ENCODE data around the gene PRLR. TPM values are rescaled to one million over a fixed set of nuclear protein-coding genes. Genes with fewer than 3 reads are reported as not detected.
A peak's percentile ranks its signal among the peaks of the same experiment; 100 is the strongest.

Gene PRLR
- total and polyA plus RNA-seq, 2 of the 8 experiments (the other 6 are each of a cell fraction or from before 2014, with no cell fraction given) = 0.53 to 2.5 TPM

- no peaks in the 10 kb centered on the region for H4K20me1 ChIP-seq (replicated peaks in 1 of 2; ENCODE audit: control insufficient read depth in 1 of 2, insufficient read depth in 2 of 2, low read length in 2 of 2)
- no peak overlapping the region for H3K4me3 ChIP-seq (ENCODE audit: extremely low read depth in 1 of 4, insufficient read depth in 2 of 4, low read depth in 3 of 4, low read length in 4 of 4)
- no peak overlapping the region for H4K8ac ChIP-seq (ENCODE audit: extremely low read depth, insufficient read depth, low read length)
- H2AFZ ChIP-seq (ENCODE audit: low read length) = peak overlapping the region; percentile 34
- peaks cover 0 to 4% (median under 1%) of the 10 kb centered on the region in 4 experiments; a peak in 2 of 7 replicates for H3K4me1 ChIP-seq (replicated peaks in 1 of 4; ENCODE audit: control insufficient read depth in 3 of 4, insufficient read depth in 4 of 4, low read length in 3 of 4)
- CTCF ChIA-PET (ENCODE audit: partially characterized antibody) = interaction anchor here (1.1 to 2.5 kb wide), 7 partner anchors 11 to 353 kb away, joined by 3 to 8 read pairs (median 3); no protein-coding TSS in a partner anchor
- H3K9me3 ChIP-seq (ENCODE audit: insufficient read depth in 2 of 2, low read depth in 1 of 2, low read length in 1 of 2) = no peaks in the 10 kb centered on the region
- no peaks in the 10 kb centered on the region for H3K79me1 ChIP-seq (ENCODE audit: low read depth, low read length)
- H3K4ac ChIP-seq (replicated peaks; ENCODE audit: insufficient read length, low read depth, low read length) = no peak overlapping the region
- DNase-seq (ENCODE audit: low read depth in 1 of 2, low spot score in 2 of 2) (no peak), FAIRE-seq (no peak)
- H3K23ac ChIP-seq (ENCODE audit: insufficient read length) = no peak overlapping the region
- WGBS, 2 experiments (ENCODE audit: extremely low coverage in 1 of 2, insufficient coverage in 1 of 2, insufficient read length in 1 of 2, insufficient replicate concordance in 2 of 2, low coverage in 1 of 2, low lambda C conversion rate in 2 of 2, missing lambda C conversion rate in 1 of 2) = 69% methylated on average over 2 of the region's 2 CpGs; no CpG with 5 or more reads in 1 of the 2 experiments
- no peak overlapping the region for H3K4me2 ChIP-seq (ENCODE audit: insufficient read depth in 1 of 2, low read depth in 2 of 2, low read length in 2 of 2)
- no peaks in the 10 kb centered on the region for H3K36me3 ChIP-seq (ENCODE audit: control insufficient read depth in 2 of 4, insufficient read depth in 4 of 4, low read length in 3 of 4)
- POLR2A ChIA-PET (ENCODE audit: partially characterized antibody) = interaction anchor here (1.9 kb wide), 1 partner anchor 16 kb away, joined by 4 read pairs; the partner anchor contains the start of gene PRLR
- H4K91ac ChIP-seq (replicated peaks; ENCODE audit: insufficient read length, low read length) = no peak overlapping the region
- no peaks in the 10 kb centered on the region for H3K79me2 ChIP-seq (ENCODE audit: control insufficient read depth in 1 of 2, insufficient read depth in 2 of 2, low read length in 2 of 2)
- no peak overlapping the region for H2AK5ac ChIP-seq (ENCODE audit: low read depth, low read length)
- no peak overlapping the region for H3K56ac ChIP-seq (replicated peaks; ENCODE audit: insufficient read length, low read depth, low read length)
- H3K27me3 ChIP-seq (replicated peaks in 1 of 4; ENCODE audit: control insufficient read depth in 3 of 4, extremely low read depth in 1 of 4, insufficient read depth in 3 of 4, low read length in 3 of 4) = no peaks in the 10 kb centered on the region
- H2BK20ac ChIP-seq (ENCODE audit: low read length) = no peak overlapping the region
- no peak overlapping the region for H2BK120ac ChIP-seq (replicated peaks; ENCODE audit: low read depth, low read length)
- H2BK5ac ChIP-seq (ENCODE audit: low read depth, low read length) = no peak overlapping the region
- peak overlapping the region; percentile 41; the same call in 1 of the 2 replicates for H2BK12ac ChIP-seq (ENCODE audit: low read depth, low read length)
- no peak overlapping the region for H3K9ac ChIP-seq (replicated peaks in 1 of 4; ENCODE audit: extremely low read depth in 1 of 4, low read depth in 3 of 4, low read length in 3 of 4)
- H3K18ac ChIP-seq (ENCODE audit: extremely low read depth, low read length) = no peak overlapping the region
- H2BK15ac ChIP-seq (ENCODE audit: low read length) = no peak overlapping the region
- no peaks in the 10 kb centered on the region for H3K23me2 ChIP-seq (ENCODE audit: low read depth, low read length)
- H4K5ac ChIP-seq (ENCODE audit: insufficient read length, low read depth, low read length) = no peak overlapping the region
- no peak overlapping the region for H3K27ac ChIP-seq (ENCODE audit: low read depth, low read length)
- H3K14ac ChIP-seq (ENCODE audit: insufficient read length) = no peak overlapping the region
- TF ChIP-seq EP300 (IDR thresholded peaks at IDR 0.05; ENCODE audit: borderline replicate concordance in 1 of 2, low read depth in 2 of 2, low read length in 2 of 2) = no peak
- TF ChIP-seq CTCF (IDR thresholded peaks at IDR 0.05; ENCODE audit: control extremely low read depth in 1 of 3, insufficient read depth in 1 of 3, low read depth in 1 of 3, low read length in 3 of 3) = peak in 1 of 3 experiments; percentile 40; a peak in 2 of 4 replicates
- no peak for TF ChIP-seq KDM1A (IDR thresholded peaks at IDR 0.05; ENCODE audit: borderline replicate concordance, low read length)
- no peak for TF ChIP-seq RBBP5 (IDR thresholded peaks at IDR 0.05; ENCODE audit: borderline replicate concordance, low read depth, low read length)
- peak; percentile 24 to 30; a peak in 2 of 4 replicates for TF ChIP-seq RAD21 (IDR thresholded peaks at IDR 0.05 in 1 of 2, conservative IDR thresholded peaks at IDR 0.05 in 1 of 2; ENCODE audit: low read depth in 2 of 2, low read length in 2 of 2)
- no peak for TF ChIP-seq HDAC6 (IDR thresholded peaks at IDR 0.05; ENCODE audit: low read depth, low read length)
- TF ChIP-seq E2F6 (IDR thresholded peaks at IDR 0.05) = no peak
- no peak for TF ChIP-seq JUND (IDR thresholded peaks at IDR 0.05; ENCODE audit: low read length)
- TF ChIP-seq CBX8 (IDR thresholded peaks at IDR 0.05; ENCODE audit: borderline replicate concordance, low read depth, low read length) = no peak
Observed at GRCh38 chr5:35246411-35246810, 16.1 kb upstream of the PRLR start.
